ENCODE results near the gene MYOCD.

Gene MYOCD

DNA sequence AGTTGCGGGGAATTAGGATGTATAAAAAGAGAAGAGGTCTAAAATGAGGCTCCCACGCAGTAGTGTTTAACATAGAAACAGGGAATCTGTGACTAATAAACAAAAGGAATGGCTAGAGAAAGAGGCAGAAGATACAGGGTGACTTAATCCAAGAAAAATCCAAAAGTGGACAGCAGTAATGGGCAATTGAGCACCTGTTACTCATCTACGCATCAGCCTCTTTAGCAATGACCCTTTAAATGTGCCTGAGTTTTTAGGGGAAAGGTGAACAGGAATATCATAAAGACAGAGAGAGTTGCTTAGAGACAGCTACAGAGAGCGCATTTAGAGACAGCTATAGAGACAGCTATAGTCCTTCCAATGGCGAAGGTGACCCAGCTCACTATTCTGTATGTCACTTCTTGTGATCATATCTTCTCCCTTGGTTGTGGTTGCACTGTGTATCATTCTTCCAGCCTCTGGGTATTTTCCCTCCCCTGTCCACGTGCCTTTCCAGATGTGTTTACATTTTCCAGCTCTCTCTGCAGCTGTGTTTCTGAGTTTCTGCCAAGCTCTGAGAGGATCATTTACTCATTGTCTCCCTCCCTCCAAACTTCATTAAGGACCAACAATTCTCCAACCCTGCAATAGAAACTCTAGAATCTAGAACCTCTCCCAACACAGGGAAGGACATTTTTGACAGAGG is 61.5 kb downstream of the MYOCD start:
- TF ChIP-seq, protein P1, sequence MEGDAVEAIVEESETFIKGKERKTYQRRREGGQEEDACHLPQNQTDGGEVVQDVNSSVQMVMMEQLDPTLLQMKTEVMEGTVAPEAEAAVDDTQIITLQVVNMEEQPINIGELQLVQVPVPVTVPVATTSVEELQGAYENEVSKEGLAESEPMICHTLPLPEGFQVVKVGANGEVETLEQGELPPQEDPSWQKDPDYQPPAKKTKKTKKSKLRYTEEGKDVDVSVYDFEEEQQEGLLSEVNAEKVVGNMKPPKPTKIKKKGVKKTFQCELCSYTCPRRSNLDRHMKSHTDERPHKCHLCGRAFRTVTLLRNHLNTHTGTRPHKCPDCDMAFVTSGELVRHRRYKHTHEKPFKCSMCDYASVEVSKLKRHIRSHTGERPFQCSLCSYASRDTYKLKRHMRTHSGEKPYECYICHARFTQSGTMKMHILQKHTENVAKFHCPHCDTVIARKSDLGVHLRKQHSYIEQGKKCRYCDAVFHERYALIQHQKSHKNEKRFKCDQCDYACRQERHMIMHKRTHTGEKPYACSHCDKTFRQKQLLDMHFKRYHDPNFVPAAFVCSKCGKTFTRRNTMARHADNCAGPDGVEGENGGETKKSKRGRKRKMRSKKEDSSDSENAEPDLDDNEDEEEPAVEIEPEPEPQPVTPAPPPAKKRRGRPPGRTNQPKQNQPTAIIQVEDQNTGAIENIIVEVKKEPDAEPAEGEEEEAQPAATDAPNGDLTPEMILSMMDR (IDR thresholded peaks at IDR 0.05; ENCODE audit: low read depth, low read length) = no peak
- in situ Hi-C loops (cut with HindIII; ENCODE audit: low sequenced_read_pairs) = no loop called here
- H3K4me3 ChIP-seq (ENCODE audit: low read depth, low read length) = no peak overlapping the region
- peak; percentile 5 for DNase-seq (ENCODE audit: low read depth, low spot score)

DNA sequence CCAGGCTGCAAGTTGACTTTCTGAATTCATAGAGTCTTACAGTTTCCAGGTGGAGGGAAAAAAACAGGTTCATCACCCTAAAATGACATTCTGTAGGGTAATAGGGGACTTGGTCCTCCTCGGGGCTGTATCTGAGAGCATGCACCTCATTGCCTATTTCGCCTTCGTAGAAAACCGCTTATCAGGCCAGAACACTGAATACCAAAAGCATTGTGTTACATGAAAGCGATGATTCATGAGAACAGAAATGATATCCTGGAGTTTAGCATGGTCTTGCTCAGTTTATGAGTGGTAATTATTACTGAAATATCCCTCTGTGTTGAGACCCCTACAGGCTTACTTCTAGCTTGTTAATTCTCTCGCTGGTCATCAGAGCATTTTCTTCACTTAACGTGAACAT is 62.2 kb downstream of the MYOCD start:
- TF ChIP-seq, protein P1 (IDR thresholded peaks at IDR 0.05; ENCODE audit: low read depth, low read length) = no peak
- DNase-seq (ENCODE audit: low read depth, low spot score) = no peak
- in situ Hi-C loops (cut with HindIII; ENCODE audit: low sequenced_read_pairs) = no loop called here
- no peak overlapping the region for H3K4me3 ChIP-seq (ENCODE audit: low read depth, low read length)

DNA sequence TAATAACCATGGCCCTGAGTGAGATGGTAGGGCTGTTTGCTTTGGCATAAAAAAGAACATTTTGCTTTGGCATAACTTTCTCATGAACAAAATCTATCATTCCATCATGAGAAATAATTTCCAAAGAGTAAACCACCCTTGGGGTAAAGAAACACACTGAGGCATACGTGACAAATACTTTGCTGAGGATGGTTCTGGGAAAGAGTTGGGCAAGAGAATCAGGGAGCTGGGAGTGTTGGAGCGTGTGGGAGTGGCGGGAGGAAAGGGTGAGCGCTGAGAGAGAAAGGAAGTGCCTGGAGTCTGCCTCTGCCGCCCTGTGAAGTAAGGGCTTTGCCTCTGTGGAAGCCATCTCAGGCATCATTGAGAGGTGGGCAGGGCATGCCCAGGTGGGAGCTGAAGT is 63.4 kb downstream of the MYOCD start:
- no peak for DNase-seq (ENCODE audit: low read depth, low spot score)
- H3K4me3 ChIP-seq (ENCODE audit: low read depth, low read length) = no peak overlapping the region
- TF ChIP-seq, protein P1 (IDR thresholded peaks at IDR 0.05; ENCODE audit: low read depth, low read length) = no peak
- in situ Hi-C loops (cut with HindIII; ENCODE audit: low sequenced_read_pairs) = no loop called here

DNA sequence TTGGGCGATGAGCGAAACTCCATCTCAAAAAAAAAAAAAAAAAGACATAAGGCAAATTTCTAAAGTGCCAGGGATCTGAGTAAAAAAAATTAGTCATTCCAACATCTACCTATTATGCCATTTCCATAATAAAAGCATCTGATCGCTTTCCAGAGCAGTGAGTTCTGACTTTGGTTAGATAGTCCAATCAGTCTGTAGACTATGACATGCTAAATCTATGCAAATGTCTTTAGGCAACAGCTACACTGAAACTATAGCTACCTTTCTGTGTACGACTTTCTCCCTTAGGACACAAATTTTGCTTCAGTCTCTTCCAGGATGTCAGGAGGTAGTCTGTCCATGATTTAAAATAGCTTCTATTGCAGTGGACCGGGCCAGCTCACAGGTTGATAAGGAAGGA is 64.7 kb downstream of the MYOCD start:
- TF ChIP-seq, protein P1 (IDR thresholded peaks at IDR 0.05; ENCODE audit: low read depth, low read length) = no peak
- in situ Hi-C loops (cut with HindIII; ENCODE audit: low sequenced_read_pairs) = no loop called here
- H3K4me3 ChIP-seq (ENCODE audit: low read depth, low read length) = no peak overlapping the region
- DNase-seq (ENCODE audit: low read depth, low spot score) = no peak

DNA sequence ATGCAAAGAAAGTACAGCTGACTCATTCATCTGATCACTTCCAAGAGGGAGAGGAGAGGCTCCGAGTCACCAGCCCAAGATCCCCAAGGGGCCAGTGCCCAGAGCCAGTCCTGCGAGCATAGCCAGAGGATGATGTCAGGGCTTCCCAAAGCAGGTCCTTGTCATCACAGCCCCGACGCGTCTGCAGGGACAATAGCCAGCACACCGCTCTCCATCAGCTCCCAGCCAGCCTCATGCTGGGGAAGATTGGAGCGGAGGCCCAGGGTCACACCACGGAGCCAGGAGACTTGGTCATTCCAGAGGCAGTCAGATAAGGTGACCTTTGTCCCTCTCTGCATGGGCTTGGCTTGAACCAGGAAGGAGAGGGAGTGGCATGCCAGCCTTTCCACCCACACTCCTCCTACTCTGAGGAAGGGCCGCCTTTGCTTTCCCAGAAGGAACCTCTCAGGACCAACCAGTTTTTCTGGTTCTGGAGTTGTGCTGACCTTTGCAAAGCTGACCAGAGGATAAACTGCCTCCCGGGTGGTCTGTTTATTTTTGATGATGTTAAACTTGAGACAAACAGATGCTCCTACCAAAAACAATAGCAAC is 65.3 kb downstream of the MYOCD start:
- DNase-seq (ENCODE audit: low read depth, low spot score) = peak; percentile 37
- TF ChIP-seq, protein P1 (IDR thresholded peaks at IDR 0.05; ENCODE audit: low read depth, low read length) = no peak
- H3K4me3 ChIP-seq (ENCODE audit: low read depth, low read length) = no peak overlapping the region
- in situ Hi-C loops (cut with HindIII; ENCODE audit: low sequenced_read_pairs) = no loop called here

DNA sequence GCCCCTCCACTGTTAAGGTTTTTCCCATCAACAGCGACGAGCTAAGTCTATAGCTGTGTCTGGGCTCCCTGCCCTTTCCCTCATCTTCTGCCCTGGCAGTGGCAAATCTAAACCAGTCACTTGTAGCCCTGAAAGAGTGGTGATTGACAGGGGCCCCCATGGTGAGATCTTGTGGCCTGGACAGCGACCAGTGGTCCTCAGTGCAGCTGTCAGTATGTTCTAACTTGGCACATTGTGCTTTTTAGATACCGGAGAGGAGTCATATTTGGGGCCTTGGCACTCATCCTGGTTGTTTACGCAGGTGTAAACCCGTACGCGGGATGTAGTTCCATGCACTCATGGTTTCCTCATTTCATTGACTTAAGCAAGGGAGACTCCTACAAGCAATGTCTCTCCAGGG is 66.1 kb downstream of the MYOCD start:
- TF ChIP-seq, protein P1 (IDR thresholded peaks at IDR 0.05; ENCODE audit: low read depth, low read length) = no peak
- in situ Hi-C loops (cut with HindIII; ENCODE audit: low sequenced_read_pairs) = no loop called here
- no peak for DNase-seq (ENCODE audit: low read depth, low spot score)
- no peak overlapping the region for H3K4me3 ChIP-seq (ENCODE audit: low read depth, low read length)

Measured in astrocyte of the spinal cord (primary cell).